GM18498 (cell line): ENCODE data around the gene NFYC.

ENCODE experiments used
- ATAC-seq: cut with Tn5 transposase; IDR thresholded peaks from one replicate; pipeline ENCODE4 v1.9.1; 2021; ENCODE audit warnings: mild to moderate bottlenecking, moderate library complexity; ENCODE audit not compliant: unreplicated experiment

Gene NFYC

DNA sequence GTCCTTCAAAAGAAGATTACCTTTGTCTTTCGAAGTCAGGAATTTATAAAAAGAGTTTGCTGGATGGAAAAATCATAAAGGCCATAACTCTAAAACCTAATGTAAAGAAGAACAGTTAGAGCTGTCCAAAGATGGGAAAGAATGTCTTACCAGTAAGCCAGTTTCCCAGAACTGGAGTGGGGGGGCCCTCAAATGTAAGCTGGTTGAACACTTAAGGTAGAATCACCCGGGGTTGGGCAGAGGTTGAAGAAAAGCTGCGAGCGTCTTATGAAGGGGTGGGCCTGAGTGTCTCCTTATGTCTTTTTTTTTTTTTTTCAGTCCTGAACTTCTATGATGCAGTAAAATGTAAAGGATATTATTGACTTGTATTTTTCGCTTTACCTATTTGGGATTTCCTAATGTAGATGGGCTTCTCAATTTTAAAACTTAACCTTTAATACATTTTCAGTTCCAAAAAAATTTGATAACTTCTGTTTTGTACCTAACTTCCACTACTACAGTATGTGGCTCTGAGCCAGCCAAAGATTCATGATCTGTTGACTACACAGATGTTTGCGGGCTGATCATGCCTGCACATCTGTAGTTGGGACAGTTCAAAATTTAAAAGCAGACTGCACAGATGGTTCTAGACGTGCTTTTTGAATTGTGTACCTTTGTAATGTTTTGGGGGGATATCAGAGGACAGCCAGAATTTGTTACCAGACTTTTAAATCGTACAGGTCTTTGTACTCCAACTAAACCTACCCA lies 43.6 kb downstream of the NFYC start:
- ATAC-seq: no peak

DNA sequence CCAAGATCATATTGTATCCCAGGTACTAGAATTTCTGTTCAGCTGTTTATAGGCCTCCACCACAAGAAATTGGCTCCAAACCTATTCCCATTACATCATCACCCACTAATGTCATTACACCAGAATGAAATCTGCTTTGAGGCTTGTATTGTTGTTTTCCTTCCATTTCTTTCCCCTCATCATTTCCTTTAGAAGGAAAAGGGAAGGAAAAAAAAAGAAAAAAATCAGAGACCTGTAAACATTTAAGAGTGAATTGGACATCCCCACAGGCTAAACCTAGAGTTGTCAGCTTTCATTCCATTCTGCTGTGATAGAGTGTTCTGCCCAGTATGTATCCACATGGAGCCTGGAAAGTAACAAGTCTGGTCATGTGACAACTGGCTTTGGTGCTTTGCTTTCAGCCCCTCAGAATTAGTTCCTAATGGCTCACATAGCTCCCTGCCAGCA lies 44.6 kb downstream of the NFYC start:
- ATAC-seq: no peak

DNA sequence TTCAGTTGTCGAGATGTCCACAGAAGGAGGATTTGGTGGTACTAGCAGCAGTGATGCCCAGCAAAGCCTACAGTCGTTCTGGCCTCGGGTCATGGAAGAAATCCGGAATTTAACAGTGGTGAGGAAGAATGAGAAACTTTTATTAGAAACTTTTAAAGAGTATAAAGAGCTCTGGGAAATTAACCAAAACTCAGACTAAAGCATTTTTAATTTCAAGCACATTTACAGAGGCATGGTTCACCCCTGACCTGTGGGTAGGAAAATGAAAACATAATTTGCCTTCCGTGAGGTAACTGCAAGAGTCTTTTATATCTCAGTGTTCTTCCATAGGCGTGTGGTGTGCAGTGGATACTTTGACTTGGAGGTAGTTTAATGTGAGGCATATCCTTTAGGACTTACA lies 47.3 kb downstream of the NFYC start:
- no peak for ATAC-seq

DNA sequence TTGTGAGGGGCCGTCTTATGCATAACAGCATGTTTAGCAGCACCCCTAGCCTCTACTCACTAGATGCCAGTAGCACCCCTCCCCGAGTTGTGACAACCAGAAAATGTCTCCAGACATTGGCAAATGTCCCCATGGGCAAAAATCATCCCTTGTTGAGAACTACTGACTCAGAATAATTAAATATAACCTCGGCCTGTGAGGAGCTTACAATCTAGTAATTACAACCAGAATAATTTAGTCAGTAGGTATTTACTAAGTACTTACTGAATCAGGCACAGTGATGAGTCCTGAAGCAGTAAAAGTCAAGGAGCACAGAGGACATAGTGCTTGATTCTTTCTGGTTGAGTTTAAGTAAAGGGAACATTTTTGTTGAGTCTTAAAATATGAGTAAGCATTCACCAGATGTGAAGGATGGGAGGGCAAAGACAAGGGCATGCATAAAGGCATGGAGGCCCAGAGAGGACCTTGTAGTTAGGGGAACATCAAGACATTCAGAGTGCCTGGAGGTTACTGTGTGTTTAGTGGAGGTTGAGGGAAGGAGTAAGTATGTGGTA lies 48.0 kb downstream of the NFYC start:
- ATAC-seq: no peak

DNA sequence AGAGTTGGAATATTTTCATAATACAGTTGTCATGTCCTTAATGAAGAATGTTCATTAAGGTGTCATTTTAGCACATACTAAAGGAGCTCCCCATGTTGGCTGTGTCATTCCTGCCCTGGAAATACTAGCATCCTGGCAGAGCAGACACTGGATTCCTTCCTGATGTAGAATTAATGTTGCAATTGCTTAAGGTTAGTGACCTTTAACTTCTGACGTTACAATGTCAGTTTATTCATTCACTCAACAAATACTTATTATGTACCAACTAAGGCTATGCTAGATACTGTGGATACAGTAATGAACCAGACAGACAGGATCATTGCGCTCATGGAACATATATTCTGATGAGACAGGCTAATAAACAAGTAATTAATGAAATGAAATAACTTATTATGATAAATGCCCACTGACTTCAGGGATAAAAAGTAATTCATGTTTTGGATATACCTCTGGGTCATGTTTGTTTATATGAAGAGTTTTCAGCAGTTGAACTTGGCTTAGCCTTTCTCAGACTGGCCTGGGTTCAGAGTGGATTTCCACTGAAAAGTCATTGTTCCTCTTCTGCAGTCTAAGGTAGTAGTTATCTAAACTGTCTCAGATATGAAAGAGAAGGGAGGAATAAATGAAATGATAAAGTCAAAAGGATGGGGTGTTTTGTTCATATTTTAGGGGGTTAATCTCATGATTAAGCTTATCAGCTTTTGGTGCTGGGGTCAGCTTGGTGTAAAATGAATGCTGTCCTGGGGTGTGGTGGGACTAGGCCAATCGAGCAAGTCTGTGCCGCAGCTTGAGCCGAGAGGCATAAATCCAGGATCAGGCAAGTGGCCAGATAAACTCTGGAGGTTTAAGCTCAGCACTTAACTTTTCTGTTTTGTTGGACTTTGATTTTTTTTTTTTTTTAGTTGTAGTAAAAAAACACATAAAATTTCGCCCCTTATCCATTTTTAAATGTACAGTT lies 48.8 kb downstream of the NFYC start:
- ATAC-seq: no peak

DNA sequence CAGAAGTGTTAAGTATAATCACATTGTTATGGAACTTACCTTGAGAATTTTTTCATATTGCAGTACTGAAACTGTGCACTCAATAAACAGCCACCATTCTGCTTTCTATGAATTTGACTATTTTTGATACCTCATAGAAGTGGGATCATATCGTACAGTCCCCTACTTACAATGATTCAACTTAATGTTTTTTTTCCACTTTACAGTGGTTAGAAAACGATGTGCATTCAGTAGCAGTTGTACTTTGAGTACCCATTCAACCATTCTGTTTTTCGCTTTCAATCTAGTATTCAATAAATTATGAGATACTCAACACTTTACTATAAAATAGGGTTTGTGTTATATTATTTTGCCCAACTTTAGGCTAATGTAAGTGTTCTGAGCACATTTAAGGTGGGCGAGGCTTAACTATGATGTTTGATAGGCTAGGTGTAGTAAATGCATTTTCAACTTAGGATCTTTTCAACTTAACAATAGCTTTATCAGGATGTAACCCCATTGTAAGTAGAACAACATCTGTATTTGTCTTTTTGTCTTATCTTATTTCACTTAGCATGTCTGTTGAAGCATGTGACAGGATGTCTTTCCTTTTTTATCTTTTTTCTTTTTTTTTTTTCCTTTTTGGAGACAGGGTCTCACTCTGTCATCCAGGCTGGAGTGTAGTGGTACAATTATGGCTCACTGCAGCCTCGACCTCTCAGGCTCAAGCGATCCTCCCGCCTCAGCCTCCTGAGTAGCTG lies 49.7 kb downstream of the NFYC start:
- no peak for ATAC-seq

DNA sequence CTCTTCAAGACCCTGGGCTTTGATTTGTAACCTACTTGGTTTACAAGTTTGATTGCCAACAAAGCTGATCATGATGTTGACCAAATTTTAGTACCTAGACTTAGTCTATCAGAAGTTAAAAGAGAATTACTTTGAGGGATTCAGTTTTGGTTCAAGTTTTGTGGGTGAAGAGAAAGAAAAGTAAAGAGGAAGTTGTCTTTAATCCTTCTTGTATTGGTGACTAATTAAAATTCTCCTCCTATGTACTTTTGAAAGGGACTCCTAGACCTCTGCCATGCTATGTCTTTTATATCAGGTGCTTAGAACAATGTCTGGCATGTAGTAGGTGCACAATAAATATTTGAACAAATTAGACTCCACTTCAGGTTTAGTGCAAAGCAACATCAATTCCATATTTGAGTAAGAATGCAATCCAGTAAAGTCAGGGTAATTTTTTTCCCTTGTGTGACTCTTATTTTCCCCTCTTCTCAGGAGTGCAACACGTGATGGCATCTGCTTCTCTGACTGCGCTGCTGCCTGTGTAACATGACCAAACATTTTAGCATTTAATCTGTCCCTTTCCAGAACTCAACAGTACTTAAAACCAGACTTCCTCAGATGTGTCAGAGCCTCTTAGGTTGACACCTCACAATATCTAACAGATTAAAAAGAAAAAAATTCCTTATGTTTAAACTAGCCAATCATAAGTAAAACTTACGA lies 51.0 kb downstream of the NFYC start:
- ATAC-seq: no peak

DNA sequence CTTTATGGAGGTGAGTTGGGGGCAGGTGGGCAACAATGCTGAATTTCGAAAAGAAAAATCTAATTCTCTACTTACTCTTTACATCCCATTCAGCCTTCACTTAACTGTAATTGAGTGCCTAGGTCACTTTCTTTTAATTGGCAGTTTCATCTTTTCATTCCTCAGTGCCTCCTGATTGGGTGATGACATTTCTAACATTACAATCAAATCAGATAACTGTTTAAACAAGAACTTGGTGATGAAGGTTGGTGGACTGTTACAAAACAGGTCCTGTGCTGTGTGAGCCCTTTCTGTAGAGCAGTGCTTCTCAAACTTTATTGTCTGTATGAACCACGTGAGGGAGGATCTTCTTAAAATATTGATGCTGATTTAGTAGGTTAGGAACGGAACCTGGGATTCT lies 51.9 kb downstream of the NFYC start:
- ATAC-seq: no peak

DNA sequence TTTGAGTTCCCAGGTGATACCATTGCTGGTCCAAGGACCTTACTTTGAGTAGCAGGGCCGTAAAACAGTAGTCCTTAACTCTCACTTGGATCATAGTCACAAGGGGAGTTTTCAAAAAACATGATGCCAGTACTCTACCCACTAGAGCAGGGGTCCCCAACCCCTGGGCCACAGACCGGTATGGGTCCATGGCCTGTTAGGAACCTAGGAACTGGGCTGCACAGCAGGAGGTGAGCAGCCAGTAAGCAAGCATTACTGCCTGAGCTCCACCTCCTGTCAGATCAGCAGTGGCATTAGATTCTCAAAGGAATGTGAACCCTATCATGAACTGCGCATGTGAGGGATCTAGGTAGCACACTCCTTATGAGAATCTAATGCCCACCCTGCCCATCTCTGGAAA lies 52.4 kb downstream of the NFYC start:
- no peak for ATAC-seq

DNA sequence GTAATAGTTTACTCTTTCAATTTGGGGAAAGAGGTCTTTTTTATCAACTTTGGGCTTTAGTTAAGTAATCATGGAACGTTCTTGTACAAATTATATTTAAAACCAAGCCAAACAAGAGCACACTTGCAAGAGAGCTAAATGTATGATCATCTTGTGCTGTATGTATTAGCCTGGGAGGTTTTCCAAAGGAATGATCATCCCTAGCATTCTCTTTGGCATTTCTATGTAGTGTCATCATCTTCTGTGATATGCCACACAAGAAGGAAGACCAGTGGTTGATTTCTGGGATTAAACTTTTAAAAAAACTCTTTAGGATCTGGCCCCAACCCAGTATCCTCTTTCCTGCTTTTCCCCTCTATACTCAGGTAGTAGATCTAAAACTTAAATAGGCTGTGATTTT lies 53.7 kb downstream of the NFYC start:
- no peak for ATAC-seq

DNA sequence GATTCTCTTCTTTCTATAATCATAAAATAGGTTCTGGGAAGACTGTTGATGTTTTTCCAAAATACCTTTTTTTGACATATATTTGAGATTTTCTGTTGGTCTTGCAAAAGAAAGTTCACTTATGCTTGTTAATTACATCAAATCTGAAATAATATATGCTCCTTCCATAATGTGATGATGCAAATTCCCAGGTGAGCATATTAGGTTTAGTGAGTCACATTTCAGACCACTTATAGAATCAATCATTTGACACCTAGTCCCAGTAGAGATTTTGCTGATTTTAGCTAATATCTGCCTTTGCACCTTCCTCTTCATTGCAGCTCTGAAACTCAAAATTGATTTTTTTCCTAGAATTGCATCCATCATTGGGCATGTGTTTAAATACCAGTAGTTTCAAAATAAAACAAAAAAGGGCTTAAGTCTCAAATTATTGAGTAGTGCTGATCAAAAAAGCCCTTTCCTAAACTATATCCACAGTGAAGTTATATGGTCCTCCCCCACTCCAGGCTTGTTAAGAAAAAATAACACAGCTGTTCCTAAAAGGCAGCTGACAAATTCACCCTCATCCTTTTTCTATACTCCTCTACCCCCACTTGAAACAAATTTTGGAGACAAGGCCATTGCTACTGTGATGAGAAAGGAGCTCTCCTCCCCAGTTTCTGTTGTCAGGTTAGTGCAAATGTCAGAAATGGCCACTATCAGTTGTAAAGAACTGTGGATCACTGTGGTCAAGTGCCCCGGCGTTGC lies 55.0 kb downstream of the NFYC start:
- no peak for ATAC-seq

DNA sequence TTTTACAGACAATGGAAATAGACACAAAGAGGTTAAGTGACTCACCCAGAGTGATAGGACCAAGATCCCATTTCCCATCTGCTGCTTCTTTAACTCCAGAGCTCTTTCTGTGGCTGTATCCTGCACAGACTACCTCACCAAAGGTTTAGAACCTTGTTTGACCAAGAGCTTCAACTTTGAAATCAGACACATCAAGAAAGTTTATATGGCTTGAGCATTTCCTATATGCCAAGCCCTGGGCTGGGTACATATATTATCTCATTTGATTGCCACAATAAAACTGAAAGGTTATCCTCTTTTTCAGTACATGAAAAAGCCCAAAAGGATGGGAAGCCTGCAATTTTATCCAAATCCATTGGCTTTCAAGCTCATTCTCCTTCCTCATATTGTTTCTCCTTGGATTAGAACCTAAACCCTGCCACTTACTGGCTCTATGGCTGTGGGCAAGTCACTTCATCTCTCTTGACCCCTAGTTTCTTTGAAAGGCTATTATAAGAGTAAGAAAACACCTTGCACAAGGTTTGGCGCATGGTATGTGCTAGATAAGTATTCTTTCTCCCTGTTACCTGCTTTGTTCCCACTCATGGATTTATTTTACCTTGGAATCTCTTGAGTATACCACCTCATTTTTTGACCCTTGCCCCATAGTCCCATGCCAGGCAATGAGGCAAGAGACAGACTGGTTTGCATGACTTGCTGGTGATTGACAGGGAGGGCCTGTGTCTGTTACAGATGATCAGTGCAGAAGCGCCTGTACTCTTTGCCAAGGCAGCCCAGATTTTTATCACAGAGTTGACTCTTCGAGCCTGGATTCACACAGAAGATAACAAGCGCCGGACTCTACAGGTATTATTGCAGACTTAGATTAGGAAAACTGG lies 57.6 kb downstream of the NFYC start:
- no peak for ATAC-seq

DNA sequence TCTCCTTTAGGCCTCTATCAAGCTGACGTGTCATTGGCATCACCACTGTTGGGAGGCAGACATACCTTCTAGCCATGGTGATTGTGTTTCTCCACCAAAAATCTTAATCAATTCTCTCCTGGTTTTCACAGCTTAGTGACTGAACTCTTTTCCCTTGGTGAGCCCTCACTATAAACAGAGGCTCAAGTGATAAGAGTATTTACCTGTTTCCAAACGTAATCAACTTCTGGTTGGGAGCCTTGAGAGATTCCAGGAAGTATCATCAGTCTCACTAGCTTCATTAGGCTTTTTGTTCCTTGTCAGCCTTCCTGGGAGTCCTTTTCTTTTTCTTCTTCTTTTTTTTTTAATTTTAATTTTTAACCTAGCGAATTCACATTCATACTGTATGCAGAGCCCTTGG lies 58.3 kb downstream of the NFYC start:
- no peak for ATAC-seq

DNA sequence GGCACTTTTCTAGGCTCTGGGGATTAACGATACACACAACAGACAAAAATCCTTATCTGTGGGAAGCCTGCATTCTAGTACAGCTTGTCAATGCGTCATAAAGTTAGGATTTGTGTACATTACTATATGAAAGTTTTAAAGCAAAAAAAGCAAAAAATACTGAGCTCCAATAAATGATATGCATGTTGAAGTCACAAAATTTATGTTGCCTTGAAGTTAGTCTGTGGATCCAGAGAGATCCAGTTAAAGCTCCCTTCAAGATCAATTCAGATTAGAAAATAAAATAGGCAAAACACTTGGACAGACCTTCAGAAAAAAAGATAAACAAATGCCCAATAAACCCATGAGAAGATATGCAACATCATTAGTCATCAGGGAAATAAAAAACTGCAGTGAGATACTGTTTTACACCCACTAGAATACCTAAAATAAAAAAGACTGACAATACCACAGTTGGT lies 59.0 kb downstream of the NFYC start:
- ATAC-seq: no peak

DNA sequence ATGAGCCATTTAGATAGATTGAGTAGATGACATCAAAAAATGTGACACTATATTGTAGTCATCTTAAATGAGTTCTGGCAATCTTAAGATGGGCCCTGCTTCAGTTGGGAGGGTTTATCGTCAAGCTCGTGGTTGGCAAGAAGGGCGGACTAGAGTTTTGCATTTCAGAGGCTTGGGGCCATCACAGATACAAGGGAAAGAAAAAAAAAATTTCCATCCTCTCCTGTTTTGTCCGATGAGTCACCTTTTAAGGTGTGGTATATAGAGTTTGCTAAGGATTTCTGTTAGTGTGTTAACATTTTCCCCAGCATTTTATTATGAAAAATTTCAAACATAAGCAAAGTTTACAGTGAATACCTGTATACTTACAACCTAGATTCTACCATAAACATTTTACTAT lies 60.3 kb downstream of the NFYC start:
- ATAC-seq: no peak

DNA sequence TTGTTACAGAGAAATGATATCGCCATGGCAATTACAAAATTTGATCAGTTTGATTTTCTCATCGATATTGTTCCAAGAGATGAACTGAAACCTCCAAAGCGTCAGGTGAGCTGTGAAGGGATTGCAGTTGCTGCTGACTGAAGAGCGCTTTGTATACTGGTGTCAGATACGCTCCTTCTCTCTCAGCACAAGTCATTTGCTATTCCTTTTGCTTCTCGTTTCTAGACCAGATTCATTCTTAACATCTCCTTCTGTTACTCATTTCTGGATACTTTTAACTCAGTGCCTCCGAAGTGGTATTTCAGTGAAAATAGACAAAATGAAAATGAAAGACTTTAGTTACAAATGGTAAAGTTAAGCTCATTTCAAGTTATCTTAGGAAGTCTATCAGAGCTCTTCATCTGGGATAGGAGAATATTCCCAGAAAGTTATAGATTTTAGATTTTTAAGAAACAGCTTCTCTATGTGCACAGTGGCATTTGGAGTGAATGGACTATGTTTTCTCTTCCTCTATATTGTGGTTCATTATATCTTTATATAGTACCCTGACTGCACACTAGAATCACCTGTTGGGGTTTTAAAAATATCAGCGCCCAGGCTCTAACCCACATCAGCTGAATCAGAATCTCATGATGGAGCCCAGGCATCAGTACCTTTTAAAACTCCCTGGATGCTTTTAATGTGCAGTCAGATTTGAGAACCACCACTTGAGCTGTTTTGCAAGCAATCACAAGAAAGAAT lies 61.8 kb downstream of the NFYC start:
- ATAC-seq: no peak

DNA sequence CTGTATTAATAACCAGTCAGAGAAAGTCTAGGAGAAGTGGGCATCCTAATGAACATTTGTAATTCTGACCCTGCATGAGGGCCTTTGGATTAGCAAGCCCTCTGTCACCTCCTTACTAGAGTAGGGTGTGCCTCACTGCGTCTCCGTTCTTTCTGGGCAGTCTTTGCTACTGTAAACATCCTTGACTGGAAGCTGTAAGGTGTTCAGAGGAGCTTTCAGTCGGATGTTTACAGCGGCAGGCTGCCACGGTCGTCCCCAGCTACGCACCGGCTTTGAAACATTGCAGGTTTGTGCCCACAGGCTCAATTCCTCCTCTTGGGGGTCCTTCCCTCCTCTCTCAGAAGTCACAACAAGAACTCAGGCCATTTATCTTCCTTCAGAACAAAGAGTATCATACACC lies 62.7 kb downstream of the NFYC start:
- ATAC-seq: no peak

DNA sequence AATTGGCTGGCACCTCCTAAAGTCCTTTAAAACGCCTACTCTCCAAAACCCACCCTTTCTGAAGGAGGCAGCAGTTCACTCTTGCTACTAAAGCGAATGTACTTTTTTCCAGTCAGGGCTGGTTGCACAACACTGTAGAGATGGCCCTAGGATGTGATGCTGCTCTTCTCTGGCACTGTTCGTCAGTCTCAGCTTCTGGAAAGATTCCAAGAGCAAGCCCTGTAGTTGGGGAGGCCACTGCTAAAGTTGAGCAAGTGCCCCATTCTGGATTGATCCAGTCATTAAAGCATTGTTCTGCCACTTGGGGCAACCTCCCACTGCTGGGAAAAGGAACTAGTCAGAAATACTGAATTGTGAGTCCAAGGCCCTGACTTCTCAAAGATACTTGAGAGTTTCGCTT lies 63.6 kb downstream of the NFYC start:
- ATAC-seq: no peak
